ENCODE data around the gene SYNE1. TPM values are rescaled to one million over a fixed set of nuclear protein-coding genes. Genes with fewer than 3 reads are reported as not detected.

SYNE1 gene
- total and polyA plus RNA-seq, 2 of the 8 experiments (the other 6 are each of a cell fraction or from before 2014, with no cell fraction given) = 2.8 to 5.5 TPM

DNA sequence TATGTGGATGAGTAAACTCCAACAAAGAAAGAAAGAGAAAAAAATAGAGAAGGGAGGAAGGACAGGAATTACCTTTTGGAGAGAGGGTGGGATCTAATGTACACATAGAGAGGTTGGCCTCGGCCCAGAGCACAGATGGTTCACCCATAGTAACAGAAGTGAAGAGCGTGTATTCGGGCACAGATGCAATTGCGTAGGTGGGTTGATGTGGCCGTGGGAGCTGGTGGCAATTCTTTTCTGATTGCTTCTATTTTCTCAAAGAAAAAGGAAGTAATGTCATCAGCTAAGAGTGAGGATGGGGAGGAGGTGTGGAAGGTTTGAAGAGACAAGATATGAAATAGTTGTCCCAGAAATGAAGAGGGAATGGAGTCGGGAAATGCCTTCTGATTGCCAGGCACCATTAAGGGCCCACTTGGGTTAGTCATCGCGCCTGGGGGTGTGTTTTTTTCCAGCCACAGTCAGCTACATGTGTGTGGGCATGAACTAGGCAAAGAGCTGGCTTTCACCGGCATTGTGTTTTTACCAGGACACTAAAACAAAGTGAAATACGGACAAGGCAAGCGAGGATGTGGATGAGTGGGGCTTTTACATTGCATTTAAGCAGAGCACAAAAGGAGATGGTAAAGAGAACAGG, 158.7 kb downstream of the SYNE1 start:
- Histone ChIP-seq H4K20me1 (replicated peaks in 1 of 2; ENCODE audit: control insufficient read depth in 1 of 2, insufficient read depth in 2 of 2, low read length in 2 of 2) (no peaks in the 10 kb centered on the region), H3K79me1 (ENCODE audit: low read depth, low read length) (no peaks in the 10 kb centered on the region), H3K56ac (replicated peaks; ENCODE audit: insufficient read length, low read depth, low read length) (no peak overlapping the region), H3K9ac (replicated peaks in 1 of 4; ENCODE audit: extremely low read depth in 1 of 4, low read depth in 3 of 4, low read length in 3 of 4) (no peak overlapping the region), H2AFZ (ENCODE audit: low read length) (no peak overlapping the region), H3K4me1 (replicated peaks in 1 of 4; ENCODE audit: control insufficient read depth in 3 of 4, insufficient read depth in 4 of 4, low read length in 3 of 4) (no peaks in the 10 kb centered on the region), H2BK120ac (replicated peaks; ENCODE audit: low read depth, low read length) (no peak overlapping the region), H2BK5ac (ENCODE audit: low read depth, low read length) (no peak overlapping the region), H3K36me3 (ENCODE audit: control insufficient read depth in 2 of 4, insufficient read depth in 4 of 4, low read length in 3 of 4) (no peaks in the 10 kb centered on the region), H3K23ac (ENCODE audit: insufficient read length) (no peak overlapping the region), H3K23me2 (ENCODE audit: low read depth, low read length) (no peaks in the 10 kb centered on the region), H4K5ac (ENCODE audit: insufficient read length, low read depth, low read length) (no peak overlapping the region), H2BK12ac (ENCODE audit: low read depth, low read length) (no peak overlapping the region), H2AK5ac (ENCODE audit: low read depth, low read length) (no peak overlapping the region), H3K14ac (ENCODE audit: insufficient read length) (no peak overlapping the region), H4K91ac (replicated peaks; ENCODE audit: insufficient read length, low read length) (no peak overlapping the region), H4K8ac (ENCODE audit: extremely low read depth, insufficient read depth, low read length) (no peak overlapping the region), H2BK20ac (ENCODE audit: low read length) (no peak overlapping the region), H3K27ac (ENCODE audit: low read depth, low read length) (no peak overlapping the region), H3K9me3 (ENCODE audit: insufficient read depth in 2 of 2, low read depth in 1 of 2, low read length in 1 of 2) (no peaks in the 10 kb centered on the region), H3K79me2 (ENCODE audit: control insufficient read depth in 1 of 2, insufficient read depth in 2 of 2, low read length in 2 of 2) (no peaks in the 10 kb centered on the region), H3K18ac (ENCODE audit: extremely low read depth, low read length) (no peak overlapping the region), H3K4me3 (ENCODE audit: extremely low read depth in 1 of 4, insufficient read depth in 2 of 4, low read depth in 3 of 4, low read length in 4 of 4) (no peak overlapping the region), H3K27me3 (replicated peaks in 1 of 4; ENCODE audit: control insufficient read depth in 3 of 4, extremely low read depth in 1 of 4, insufficient read depth in 3 of 4, low read length in 3 of 4) (no peaks in the 10 kb centered on the region), H2BK15ac (ENCODE audit: low read length) (no peak overlapping the region), H3K4me2 (ENCODE audit: insufficient read depth in 1 of 2, low read depth in 2 of 2, low read length in 2 of 2) (no peak overlapping the region), H3K4ac (replicated peaks; ENCODE audit: insufficient read length, low read depth, low read length) (no peak overlapping the region)
- ChIA-PET POLR2A (ENCODE audit: partially characterized antibody) (no interaction called here), CTCF (ENCODE audit: partially characterized antibody) (interaction anchor here (0.5 kb wide), 1 partner anchor 454 kb away, joined by 3 read pairs; no protein-coding TSS in a partner anchor)
- no peak for FAIRE-seq
- 89% methylated on average over 11 of the region's 11 CpGs; no CpG with 5 or more reads in 1 of the 2 experiments for WGBS, 2 experiments (ENCODE audit: extremely low coverage in 1 of 2, insufficient coverage in 1 of 2, insufficient read length in 1 of 2, insufficient replicate concordance in 2 of 2, low coverage in 1 of 2, low lambda C conversion rate in 2 of 2, missing lambda C conversion rate in 1 of 2)
- DNase-seq (ENCODE audit: low read depth in 1 of 2, low spot score in 2 of 2) = no peak
- no peak for TF ChIP-seq SIN3A (conservative IDR thresholded peaks at IDR 0.05 in 1 of 2, IDR thresholded peaks at IDR 0.05 in 1 of 2; ENCODE audit: low read depth in 1 of 2, low read length in 2 of 2)
- TF ChIP-seq HDAC6 (IDR thresholded peaks at IDR 0.05; ENCODE audit: low read depth, low read length) = no peak
- no peak for TF ChIP-seq SIX5 (IDR thresholded peaks at IDR 0.05; ENCODE audit: low read depth, low read length)
- TF ChIP-seq, protein P1, sequence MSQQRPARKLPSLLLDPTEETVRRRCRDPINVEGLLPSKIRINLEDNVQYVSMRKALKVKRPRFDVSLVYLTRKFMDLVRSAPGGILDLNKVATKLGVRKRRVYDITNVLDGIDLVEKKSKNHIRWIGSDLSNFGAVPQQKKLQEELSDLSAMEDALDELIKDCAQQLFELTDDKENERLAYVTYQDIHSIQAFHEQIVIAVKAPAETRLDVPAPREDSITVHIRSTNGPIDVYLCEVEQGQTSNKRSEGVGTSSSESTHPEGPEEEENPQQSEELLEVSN (IDR thresholded peaks at IDR 0.05) = no peak
- TF ChIP-seq SP2 (IDR thresholded peaks at IDR 0.05; ENCODE audit: low read length) = no peak
- no peak for TF ChIP-seq SAP30 (IDR thresholded peaks at IDR 0.05; ENCODE audit: insufficient read depth, insufficient replicate concordance, low read length)
- no peak for TF ChIP-seq JUND (IDR thresholded peaks at IDR 0.05; ENCODE audit: low read length)
- no peak for TF ChIP-seq PHF8 (conservative IDR thresholded peaks at IDR 0.05; ENCODE audit: low read depth, low read length)

All from H1 (cell line).